Activated CD8-positive, alpha-beta memory T cell treated with anti-CD3 and anti-CD28 coated beads, Interleukin-2, amount 50 U/mL, for 48 hours (primary cell): ENCODE measurements around the gene VEPH1.
"Not testable (repeated sequence)": the region's sequence is repeated elsewhere in the genome, so short reads cannot be mapped to it uniquely, and the experiment has no call there.

Experiments used
- DNase-seq: peaks from one replicate; pipeline ENCODE4 v3.0.0-alpha.2; 2020

Gene VEPH1

DNA sequence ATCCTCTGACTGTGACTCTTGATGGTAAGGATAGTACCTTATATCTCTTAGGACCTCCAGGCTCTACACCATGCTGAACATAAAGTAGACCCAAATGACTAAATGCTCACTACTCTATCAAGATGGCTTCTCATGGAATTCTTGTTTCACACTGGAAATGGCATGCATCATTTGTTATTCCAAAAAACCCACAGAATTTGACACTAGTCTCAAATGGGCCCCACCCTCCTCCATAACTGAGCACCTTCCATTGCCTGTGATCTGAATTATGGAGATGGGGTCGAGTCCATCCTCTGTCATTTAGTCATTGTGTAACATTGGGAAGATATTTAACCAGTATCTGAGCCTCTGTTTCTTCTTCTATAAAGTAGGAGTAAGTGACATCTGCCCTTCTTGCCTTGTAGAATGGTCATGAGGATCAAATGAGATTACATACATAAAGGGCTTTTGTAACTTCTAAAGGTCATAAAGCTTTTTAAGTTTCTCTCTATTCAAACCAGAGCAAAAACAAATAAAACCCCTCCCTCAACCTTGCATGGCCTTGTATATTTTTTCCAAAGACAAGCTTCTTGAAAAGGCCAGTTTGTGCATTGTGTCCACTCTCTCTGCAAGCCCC lies 123.6 kb downstream of the VEPH1 start:
- DNase-seq: no peak

- DNase-seq: no peak
These were observed 126.5 kb downstream of the VEPH1 start for GRCh38 chr3:157376603-157377300.

- DNase-seq: no peak
These were observed 127.8 kb downstream of the VEPH1 start for GRCh38 chr3:157375342-157375986.

DNA sequence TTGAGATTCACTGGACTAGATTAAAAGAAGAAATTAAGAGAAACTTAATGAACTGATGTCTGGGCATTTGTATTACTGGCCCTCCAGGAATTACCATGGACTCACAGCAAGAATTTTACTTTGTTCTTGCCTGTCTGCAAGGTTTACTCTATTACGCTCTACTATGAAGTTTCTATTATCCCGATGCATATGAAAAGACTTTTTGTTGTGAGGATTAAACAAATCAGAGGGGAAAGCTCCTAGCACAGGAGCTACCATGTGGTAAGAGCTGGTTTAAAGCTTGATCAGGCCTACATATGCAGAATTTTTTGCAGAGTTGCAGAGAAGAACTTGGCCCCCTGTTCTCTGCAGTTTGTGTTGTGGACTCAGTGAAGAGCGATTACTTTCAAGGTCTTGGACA lies 128.3 kb downstream of the VEPH1 start:
- DNase-seq: no peak

GRCh38 chr3:157373783-157374182 lies 129.4 kb downstream of the VEPH1 start:
- DNase-seq: no peak

GRCh38 chr3:157370867-157371266 lies 132.3 kb downstream of the VEPH1 start:
- no peak for DNase-seq

DNA sequence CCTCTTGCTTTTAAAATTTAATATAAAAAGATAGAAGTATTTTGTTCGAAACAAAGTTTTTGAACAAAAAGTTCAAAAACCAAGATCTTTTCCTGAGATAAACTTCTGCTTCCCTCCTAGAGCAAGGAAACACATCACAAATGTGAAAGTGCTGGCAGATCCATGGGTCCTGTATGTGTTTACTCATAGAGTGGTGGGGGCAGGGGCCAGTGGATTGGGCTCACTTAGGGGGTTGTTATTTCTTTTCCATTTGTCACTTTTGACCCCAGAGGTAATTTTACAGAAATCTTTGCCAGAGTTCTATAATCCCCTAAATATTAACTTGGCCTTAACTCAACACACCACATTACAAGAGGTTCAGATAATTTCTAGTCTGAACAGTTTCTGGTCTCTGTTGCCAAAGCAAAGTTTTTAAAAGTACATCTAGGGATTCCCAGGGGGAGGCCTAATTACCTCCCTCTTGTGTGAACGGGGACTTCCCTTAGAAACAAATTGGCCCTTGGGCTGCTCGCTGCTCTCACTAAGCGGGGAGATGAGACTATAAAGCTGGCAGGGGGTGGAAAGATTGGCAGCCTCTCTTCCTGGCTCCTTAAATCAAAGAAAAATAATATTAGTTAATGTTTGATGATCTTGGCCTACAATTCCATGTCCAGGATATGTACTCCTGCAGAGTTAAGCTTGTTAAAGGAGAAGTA lies 133.3 kb downstream of the VEPH1 start:
- DNase-seq: no peak

DNA sequence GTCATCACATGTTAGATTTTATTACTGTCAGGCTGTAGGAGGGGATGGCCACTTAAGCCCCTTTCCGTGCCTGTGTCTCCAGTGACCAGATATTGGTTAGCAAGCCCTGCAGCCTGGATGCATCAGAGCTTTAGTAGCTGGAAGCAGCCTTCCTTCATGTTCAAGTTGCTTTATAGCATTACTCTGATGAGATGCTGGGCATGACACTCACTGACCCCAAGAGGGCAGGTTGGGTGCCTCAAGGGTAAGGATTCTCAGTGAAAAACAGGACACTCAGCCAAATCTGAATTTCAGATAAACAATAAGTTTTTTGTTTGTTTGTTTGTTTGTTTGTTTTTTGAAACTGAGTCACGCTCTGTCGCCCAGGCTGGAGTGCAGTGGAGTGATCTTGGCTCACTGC lies 135.0 kb downstream of the VEPH1 start:
- no peak for DNase-seq

DNA sequence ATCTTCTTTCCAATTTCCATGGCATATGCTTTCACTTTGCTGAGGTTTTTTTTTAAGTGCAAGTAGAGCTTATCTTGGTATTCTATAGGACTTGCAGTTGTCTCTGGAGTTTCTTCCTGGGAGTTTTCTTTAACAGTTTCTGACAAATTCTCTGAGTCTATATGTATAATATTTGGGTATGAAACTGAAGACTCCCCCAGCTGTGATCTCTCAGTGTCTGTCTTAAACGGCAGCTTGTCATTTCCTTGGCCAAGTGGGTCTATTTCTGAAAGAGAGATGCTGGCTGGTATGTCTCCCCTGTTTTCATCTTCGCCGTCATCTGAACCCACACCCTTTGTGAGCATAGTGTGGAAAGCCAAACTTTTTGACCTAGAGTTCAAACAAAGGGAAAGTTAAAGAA lies 139.8 kb downstream of the VEPH1 start:
- no peak for DNase-seq

- no peak for DNase-seq
These were observed 140.9 kb downstream of the VEPH1 start for GRCh38 chr3:157362348-157362747.

DNA sequence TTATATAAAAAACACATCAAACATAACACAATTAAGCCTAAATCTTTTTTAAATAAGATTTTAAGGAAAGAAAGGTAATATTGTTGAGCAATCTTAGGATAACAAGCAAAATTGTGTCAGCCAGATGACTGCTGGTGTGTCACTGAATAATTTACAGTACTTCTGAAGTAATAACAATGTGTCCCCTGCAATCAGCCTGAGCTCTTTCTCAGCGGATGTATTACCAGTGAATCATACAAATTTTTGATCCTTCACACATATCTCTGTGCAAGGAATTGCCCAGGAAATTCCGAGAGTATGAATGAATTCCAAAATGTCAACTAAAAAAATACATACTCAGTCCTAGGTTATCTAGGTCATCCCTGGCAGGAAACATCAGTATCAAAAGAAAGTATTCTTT lies 143.2 kb downstream of the VEPH1 start:
- no peak for DNase-seq

- DNase-seq: no peak
These were observed 146.7 kb downstream of the VEPH1 start for GRCh38 chr3:157356541-157356940.

DNA sequence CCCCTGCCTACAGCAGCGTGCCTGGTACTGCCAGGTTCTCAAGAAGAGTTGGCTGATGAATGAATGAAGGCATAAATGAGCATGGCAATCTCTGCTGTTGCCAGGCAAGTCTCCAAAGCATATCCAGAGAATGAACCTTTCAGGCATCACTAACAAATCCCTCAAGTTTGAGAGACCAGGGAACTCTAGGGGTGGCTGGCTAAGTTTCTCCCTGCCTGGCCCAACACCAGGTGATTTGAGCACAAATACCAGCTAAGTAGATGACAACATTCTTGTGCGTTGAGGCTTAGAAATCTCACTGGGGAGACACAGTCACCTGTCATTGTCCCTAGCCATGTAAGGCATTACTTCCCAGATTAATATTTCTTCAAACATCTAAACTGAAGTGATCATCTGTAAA lies 147.9 kb downstream of the VEPH1 start:
- no peak for DNase-seq

- no peak for DNase-seq
These were observed 148.5 kb downstream of the VEPH1 start for GRCh38 chr3:157354722-157355121.

GRCh38 chr3:157354254-157354653 lies 149.0 kb downstream of the VEPH1 start:
- no peak for DNase-seq

DNA sequence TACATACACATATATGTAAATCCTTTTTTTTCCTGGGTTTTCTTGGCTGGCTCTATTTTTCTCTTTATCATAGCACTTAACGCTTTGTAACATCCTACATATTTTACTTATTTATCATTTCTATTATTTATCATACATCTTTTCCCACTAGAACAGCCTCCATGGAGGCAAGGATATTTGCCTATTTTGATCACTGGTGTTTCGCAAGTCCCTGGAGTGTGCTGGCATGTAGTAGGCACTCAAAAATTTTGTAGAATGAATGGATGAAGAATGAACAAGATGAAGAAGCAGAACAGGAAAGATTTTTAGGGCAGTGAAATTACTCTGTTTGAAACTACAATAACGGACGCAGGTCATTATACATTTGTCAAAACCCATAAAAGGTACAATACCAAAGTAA lies 149.6 kb downstream of the VEPH1 start:
- DNase-seq: no peak

- DNase-seq: no peak
These were observed 151.2 kb downstream of the VEPH1 start for GRCh38 chr3:157351981-157352380.

DNA sequence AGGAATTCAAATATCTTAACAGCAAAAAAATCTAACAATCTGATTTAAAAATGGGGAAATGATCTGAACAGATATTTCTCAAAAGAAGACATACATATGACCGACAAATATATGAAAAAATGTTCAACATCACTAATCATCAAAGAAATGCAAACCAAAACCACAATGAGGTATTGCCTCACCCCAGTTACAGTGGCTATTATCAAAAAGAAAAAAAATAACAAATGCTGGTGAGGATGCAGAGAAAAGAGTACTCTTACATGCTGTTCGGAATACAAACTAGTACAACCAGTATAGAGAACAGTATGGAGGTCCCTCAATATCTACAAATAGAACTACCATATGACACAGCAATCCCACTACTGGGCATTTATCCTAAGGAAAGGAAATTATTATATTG lies 152.6 kb downstream of the VEPH1 start:
- not testable (repeated sequence) for DNase-seq

- DNase-seq: not testable (repeated sequence)
These were observed 154.7 kb downstream of the VEPH1 start for GRCh38 chr3:157348304-157349075.

DNA sequence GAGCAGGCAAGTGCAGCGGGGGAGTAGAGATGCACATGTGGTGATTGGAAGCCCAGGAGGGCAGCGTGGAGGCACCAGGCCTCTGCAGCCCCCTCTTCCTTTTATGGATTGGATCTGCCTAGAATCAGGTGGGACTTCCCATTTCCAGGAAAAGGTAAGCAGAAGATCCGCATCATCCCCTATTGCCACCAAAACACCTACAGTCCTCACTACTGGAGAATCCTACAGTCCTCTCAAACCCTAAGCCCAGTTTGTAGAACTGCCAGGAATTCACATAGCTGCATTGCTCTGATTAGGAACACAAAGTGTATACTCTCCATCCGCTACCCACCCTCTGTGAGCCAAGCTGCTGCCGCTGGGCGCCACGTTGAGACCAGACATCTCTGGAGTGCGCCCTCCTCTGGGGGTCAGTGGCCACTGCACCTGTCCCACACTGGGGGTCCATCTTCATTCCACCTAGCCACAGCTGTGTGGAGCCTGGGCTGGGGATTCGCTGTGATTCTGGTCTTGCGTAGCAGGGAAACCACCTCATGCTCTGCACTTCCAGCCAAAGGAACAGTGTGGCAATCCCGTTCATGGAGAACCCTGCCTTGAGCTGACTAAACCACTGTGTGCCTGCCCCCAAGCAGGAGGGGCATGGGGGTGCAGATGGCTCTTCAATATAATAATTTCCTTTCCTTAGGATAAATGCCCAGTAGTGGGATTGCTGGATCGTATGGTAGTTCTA lies 155.5 kb downstream of the VEPH1 start:
- DNase-seq: no peak

DNA sequence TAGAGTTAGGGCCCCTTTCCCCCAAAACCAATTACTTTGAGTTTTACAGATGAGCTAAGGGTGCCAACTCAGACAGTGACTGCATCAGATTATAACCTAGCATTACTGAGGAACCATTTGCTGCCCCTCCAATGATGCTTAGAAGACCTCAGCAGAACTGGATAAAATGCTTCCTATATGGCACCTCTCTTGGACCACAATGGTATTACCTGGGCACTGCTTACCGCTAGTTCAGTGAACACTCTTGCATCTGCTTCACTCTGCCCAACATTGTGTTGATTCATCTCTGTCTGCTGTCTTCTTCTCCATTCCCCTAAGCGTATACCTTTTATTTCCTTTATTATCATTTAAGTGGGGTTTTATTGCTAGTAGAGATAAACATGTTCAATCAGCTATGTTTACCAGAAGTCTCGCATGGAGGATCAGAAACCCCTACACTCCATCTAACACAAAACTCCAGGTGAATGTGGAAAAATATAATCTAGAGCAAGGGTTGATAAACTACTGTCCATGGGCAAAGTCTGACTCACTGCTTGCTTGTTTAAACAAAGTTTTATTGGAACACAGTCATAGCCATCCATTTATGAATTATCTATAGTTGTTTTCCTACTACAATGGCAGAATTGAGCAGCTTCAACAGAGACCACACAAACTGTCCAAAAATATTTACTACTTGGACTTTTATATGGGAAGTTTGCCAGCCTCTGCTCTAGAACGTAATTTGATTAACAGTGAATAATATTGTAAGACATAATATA lies 166.8 kb downstream of the VEPH1 start:
- DNase-seq: no peak
